Measurements from ENCODE around the gene KIAA0513. TPM values are rescaled to one million over a fixed set of nuclear protein-coding genes. Genes with fewer than 3 reads are reported as not detected.

KIAA0513 gene
- polyA plus RNA-seq, 1 experiment = 10.0 TPM

DNA sequence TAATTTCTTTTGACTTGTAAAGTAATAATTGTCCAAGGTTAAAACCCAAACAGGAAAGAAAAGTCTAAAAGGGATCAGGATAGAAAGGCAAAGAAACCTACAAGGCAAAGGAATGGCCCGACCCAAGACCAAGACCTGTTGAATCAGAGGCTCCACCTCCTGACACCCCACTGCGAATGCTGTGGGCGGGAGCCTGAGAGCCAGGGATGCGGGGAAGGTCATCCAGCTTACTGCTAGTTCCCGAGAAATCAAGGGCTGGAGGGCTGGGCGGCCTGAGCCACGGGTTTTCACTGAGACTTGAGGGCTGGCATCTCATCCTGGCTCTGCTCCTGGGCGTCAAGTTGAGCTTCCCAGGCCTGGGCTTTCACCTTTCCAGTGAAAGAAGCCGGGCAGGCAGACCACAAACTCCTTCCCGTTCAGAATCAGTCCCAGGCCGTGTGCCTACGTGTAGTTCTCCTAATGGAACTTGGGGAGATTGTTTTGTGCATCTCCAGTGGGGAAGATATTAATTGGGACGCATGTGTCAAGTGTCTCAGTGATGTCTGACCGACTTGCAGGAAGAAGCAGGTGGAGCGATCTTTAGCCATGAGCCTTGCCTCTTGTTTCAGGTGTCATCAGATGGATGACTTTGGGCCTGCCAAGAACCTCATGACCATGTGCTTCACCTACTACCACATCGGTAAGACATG is 47.8 kb downstream of the KIAA0513 start:
- H3K27me3 ChIP-seq (ENCODE audit: control insufficient read depth, insufficient read depth, low read length) = no peaks in the 10 kb centered on the region
- H3K4me3 ChIP-seq (ENCODE audit: low read depth, low read length) = no peak overlapping the region
- CTCF ChIA-PET = no interaction called here
- H3K27ac ChIP-seq (ENCODE audit: low read depth, low read length) = no peak overlapping the region
- POLR2A ChIA-PET = no interaction called here
- no peak for DNase-seq (ENCODE audit: low read depth, low spot score)
- peaks cover 3% of the 10 kb centered on the region; the same call in 1 of the 2 replicates for H3K9me3 ChIP-seq (ENCODE audit: control insufficient read depth, insufficient read depth, low read length)
- no peak for TF ChIP-seq CTCF (IDR thresholded peaks at IDR 0.05; ENCODE audit: low read depth, low read length)

DNA sequence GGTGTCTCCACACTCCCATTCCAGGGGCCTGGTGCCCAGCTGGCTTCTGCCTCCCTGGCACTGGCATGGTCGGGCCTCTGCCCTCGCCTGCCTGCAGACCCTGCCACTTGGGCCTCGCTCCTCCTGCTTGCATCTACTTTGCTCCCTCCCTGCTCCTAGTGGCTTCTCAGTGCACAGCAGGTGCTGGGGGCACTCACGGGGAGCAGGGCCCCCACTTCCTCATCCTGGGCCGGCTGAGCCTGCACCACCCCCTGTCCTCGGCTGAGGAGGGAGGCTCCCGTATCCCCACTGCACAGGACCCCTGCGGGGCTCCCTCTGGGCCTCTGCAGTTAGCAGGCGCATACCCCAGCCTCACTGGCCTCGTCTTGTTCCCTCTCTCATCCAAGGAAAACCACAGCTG is 49.4 kb downstream of the KIAA0513 start:
- Histone ChIP-seq H3K27ac (ENCODE audit: low read depth, low read length) (no peak overlapping the region), H3K9me3 (ENCODE audit: control insufficient read depth, insufficient read depth, low read length) (peaks cover 3% of the 10 kb centered on the region; the same call in 1 of the 2 replicates), H3K4me3 (ENCODE audit: low read depth, low read length) (no peak overlapping the region), H3K27me3 (ENCODE audit: control insufficient read depth, insufficient read depth, low read length) (no peaks in the 10 kb centered on the region)
- no peak for DNase-seq (ENCODE audit: low read depth, low spot score)
- CTCF ChIA-PET = no interaction called here
- no peak for TF ChIP-seq CTCF (IDR thresholded peaks at IDR 0.05; ENCODE audit: low read depth, low read length)
- POLR2A ChIA-PET = no interaction called here

- Histone ChIP-seq H3K27ac (ENCODE audit: low read depth, low read length) (no peak overlapping the region), H3K4me3 (ENCODE audit: low read depth, low read length) (no peak overlapping the region), H3K9me3 (ENCODE audit: control insufficient read depth, insufficient read depth, low read length) (peaks cover 3% of the 10 kb centered on the region; the same call in 1 of the 2 replicates), H3K27me3 (ENCODE audit: control insufficient read depth, insufficient read depth, low read length) (no peaks in the 10 kb centered on the region)
- TF ChIP-seq CTCF (IDR thresholded peaks at IDR 0.05; ENCODE audit: low read depth, low read length) = no peak
- POLR2A ChIA-PET = no interaction called here
- no peak for DNase-seq (ENCODE audit: low read depth, low spot score)
- CTCF ChIA-PET = no interaction called here
Observed at GRCh38 chr16:85077576-85078125, 50.1 kb downstream of the KIAA0513 start.

DNA sequence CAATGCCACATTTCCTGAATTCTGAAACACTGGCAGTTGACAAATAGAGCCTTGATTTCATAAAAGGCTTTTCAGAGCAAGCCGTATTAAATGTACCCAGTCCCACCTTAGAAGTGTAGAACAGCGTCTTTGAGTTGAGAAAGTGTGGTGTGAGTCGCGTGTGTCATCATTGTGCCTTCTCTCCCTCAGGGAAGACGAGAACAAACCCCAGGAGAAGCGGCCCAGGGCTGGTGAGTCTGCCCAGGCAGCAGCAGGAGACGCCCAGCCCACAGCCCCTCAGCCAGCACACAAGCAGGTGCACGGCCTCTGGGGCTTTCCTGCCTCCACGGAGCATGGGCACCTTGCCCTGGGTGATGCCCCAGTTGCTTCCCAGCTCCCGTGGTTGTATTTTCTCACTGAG is 50.6 kb downstream of the KIAA0513 start:
- ChIA-PET POLR2A (no interaction called here), CTCF (no interaction called here)
- H3K9me3 ChIP-seq (ENCODE audit: control insufficient read depth, insufficient read depth, low read length) = peaks cover 3% of the 10 kb centered on the region; the same call in 1 of the 2 replicates
- no peak for TF ChIP-seq CTCF (IDR thresholded peaks at IDR 0.05; ENCODE audit: low read depth, low read length)
- H3K27ac ChIP-seq (ENCODE audit: low read depth, low read length) = no peak overlapping the region
- no peak for DNase-seq (ENCODE audit: low read depth, low spot score)
- no peaks in the 10 kb centered on the region for H3K27me3 ChIP-seq (ENCODE audit: control insufficient read depth, insufficient read depth, low read length)
- H3K4me3 ChIP-seq (ENCODE audit: low read depth, low read length) = no peak overlapping the region

DNA sequence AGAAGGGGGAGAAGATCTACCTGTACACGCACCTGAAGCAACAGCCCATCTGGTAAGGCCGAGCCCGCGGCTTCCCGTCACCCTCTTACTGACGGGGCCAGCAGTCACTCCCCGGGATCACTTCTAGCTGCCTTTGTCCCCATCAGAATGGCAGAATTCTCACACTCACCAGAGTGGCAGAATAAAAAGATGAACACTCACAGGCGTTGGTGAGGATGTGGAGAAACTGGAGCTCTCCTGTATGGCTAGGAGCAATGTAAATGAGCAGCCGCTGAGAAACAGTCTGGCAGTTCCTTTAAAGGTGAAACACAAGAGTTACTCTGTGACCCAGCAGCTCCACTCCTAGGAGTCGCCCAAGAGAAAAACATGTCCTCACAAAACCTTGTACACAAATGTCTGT is 51.4 kb downstream of the KIAA0513 start:
- no peak overlapping the region for H3K4me3 ChIP-seq (ENCODE audit: low read depth, low read length)
- ChIA-PET CTCF (no interaction called here), POLR2A (no interaction called here)
- DNase-seq (ENCODE audit: low read depth, low spot score) = no peak
- H3K9me3 ChIP-seq (ENCODE audit: control insufficient read depth, insufficient read depth, low read length) = peaks cover 3% of the 10 kb centered on the region; the same call in 1 of the 2 replicates
- TF ChIP-seq CTCF (IDR thresholded peaks at IDR 0.05; ENCODE audit: low read depth, low read length) = no peak
- H3K27ac ChIP-seq (ENCODE audit: low read depth, low read length) = no peak overlapping the region
- H3K27me3 ChIP-seq (ENCODE audit: control insufficient read depth, insufficient read depth, low read length) = no peaks in the 10 kb centered on the region
